Measurements from ENCODE around the gene NIM1K. TPM values are rescaled to one million over a fixed set of nuclear protein-coding genes. Genes with fewer than 3 reads are reported as not detected.

The NIM1K gene
- total RNA-seq, 1 donor from 2014 or later = 0.67 TPM

DNA sequence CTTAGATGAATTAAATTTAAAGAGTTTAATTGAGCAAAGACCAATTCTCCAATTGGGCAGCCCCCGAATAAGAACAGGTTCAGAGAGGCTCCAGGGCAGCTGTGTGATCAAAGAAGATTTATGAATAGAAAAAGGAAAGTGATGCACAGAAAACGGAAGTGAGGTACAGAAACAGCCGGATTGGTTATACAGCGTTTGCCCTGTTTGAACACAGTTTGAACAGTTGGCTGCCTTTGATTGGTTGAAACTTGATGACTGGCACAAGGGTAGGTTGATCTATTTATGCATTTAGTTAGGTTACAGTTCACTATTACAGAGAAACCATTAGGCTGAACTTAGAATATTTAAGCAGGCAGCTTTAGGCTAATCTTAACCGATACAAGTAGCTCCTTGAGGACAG, 29.5 kb downstream of the NIM1K start:
- Mint-ChIP-seq H3K4me1 (ENCODE audit: low read depth) (no peaks in the 10 kb centered on the region), H3K27ac (ENCODE audit: unreplicated experiment) (no peak overlapping the region), H3K27me3 (ENCODE audit: low read depth) (peaks cover 2% of the 10 kb centered on the region), H3K4me3 (ENCODE audit: unreplicated experiment) (no peak overlapping the region), H3K36me3 (ENCODE audit: low read depth) (peaks cover 2% of the 10 kb centered on the region), H3K9me3 (ENCODE audit: low read depth) (peaks cover 3% of the 10 kb centered on the region)
- TF ChIP-seq CTCF (IDR thresholded peaks at IDR 0.05) = no peak
- no peak for DNase-seq (ENCODE audit: low spot score)

- Mint-ChIP-seq H3K9me3 (ENCODE audit: low read depth) (no peaks in the 10 kb centered on the region), H3K27ac (ENCODE audit: unreplicated experiment) (no peak overlapping the region), H3K27me3 (ENCODE audit: low read depth) (peaks cover 2% of the 10 kb centered on the region), H3K4me3 (ENCODE audit: unreplicated experiment) (no peak overlapping the region), H3K4me1 (ENCODE audit: low read depth) (no peaks in the 10 kb centered on the region), H3K36me3 (ENCODE audit: low read depth) (no peaks in the 10 kb centered on the region)
- TF ChIP-seq CTCF (IDR thresholded peaks at IDR 0.05) = no peak
- no peak for DNase-seq (ENCODE audit: low spot score)
These were observed 33.7 kb downstream of the NIM1K start for GRCh38 chr5:43225649-43226245.

GRCh38 chr5:43227655-43228054, 35.6 kb downstream of the NIM1K start:
- no peak for DNase-seq (ENCODE audit: low spot score)
- Mint-ChIP-seq H3K4me1 (ENCODE audit: low read depth) (no peaks in the 10 kb centered on the region), H3K36me3 (ENCODE audit: low read depth) (no peaks in the 10 kb centered on the region), H3K27ac (ENCODE audit: unreplicated experiment) (no peak overlapping the region), H3K9me3 (ENCODE audit: low read depth) (no peaks in the 10 kb centered on the region), H3K4me3 (ENCODE audit: unreplicated experiment) (no peak overlapping the region), H3K27me3 (ENCODE audit: low read depth) (peaks cover 4% of the 10 kb centered on the region)
- TF ChIP-seq CTCF (IDR thresholded peaks at IDR 0.05) = peak; percentile 82

GRCh38 chr5:43230707-43231106, 38.7 kb downstream of the NIM1K start:
- no peak for DNase-seq (ENCODE audit: low spot score)
- no peaks in the 10 kb centered on the region for H3K4me1 Mint-ChIP-seq (ENCODE audit: low read depth)

GRCh38 chr5:43231977-43232376, 40.0 kb downstream of the NIM1K start:
- no peaks in the 10 kb centered on the region for H3K9me3 Mint-ChIP-seq (ENCODE audit: low read depth)
- no peaks in the 10 kb centered on the region for H3K4me1 Mint-ChIP-seq (ENCODE audit: low read depth)
- H3K27ac Mint-ChIP-seq (ENCODE audit: unreplicated experiment) = no peak overlapping the region
- H3K36me3 Mint-ChIP-seq (ENCODE audit: low read depth) = no peaks in the 10 kb centered on the region
- H3K4me3 Mint-ChIP-seq (ENCODE audit: unreplicated experiment) = no peak overlapping the region
- peaks cover 10% of the 10 kb centered on the region for H3K27me3 Mint-ChIP-seq (ENCODE audit: low read depth)
- no peak for DNase-seq (ENCODE audit: low spot score)
- peak; percentile 57 for TF ChIP-seq CTCF (IDR thresholded peaks at IDR 0.05)

More at GRCh38 chr5:43230707-43231106, 38.7 kb downstream of the NIM1K start:
- Mint-ChIP-seq H3K27me3 (ENCODE audit: low read depth) (peaks cover 4% of the 10 kb centered on the region), H3K27ac (ENCODE audit: unreplicated experiment) (no peak overlapping the region), H3K4me3 (ENCODE audit: unreplicated experiment) (no peak overlapping the region), H3K36me3 (ENCODE audit: low read depth) (no peaks in the 10 kb centered on the region), H3K9me3 (ENCODE audit: low read depth) (no peaks in the 10 kb centered on the region)
- no peak for TF ChIP-seq CTCF (IDR thresholded peaks at IDR 0.05)

Measured in chondrocyte (in vitro differentiated cells).